ENCODE results near the gene MSI2. TPM values are rescaled to one million over a fixed set of nuclear protein-coding genes. Genes with fewer than 3 reads are reported as not detected.

MSI2 gene
- total RNA-seq, 2 donors from 2014 or later = 30.1 to 41.1 TPM

DNA sequence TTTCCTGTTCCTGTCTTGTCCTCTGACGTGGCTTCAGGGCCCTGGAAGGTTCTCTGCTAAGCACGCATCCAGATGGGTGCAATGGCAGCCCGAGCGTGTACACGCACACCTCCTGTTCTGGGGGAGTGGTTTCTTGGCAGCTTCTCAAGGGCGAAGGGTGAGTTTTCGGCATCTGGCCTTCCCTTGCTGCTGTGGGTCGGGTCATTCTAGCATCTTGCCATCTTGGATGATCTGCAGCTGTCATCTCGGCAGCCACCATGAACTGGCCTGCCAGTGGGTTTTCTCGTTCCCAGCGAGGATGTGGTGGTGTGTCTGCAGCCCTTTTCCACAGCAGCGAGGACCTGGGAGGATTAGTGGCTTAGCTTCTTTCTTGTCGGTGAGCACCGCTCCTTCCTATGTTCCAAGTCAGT lies 10.6 kb downstream of the MSI2 start:
- TF ChIP-seq, protein P1, sequence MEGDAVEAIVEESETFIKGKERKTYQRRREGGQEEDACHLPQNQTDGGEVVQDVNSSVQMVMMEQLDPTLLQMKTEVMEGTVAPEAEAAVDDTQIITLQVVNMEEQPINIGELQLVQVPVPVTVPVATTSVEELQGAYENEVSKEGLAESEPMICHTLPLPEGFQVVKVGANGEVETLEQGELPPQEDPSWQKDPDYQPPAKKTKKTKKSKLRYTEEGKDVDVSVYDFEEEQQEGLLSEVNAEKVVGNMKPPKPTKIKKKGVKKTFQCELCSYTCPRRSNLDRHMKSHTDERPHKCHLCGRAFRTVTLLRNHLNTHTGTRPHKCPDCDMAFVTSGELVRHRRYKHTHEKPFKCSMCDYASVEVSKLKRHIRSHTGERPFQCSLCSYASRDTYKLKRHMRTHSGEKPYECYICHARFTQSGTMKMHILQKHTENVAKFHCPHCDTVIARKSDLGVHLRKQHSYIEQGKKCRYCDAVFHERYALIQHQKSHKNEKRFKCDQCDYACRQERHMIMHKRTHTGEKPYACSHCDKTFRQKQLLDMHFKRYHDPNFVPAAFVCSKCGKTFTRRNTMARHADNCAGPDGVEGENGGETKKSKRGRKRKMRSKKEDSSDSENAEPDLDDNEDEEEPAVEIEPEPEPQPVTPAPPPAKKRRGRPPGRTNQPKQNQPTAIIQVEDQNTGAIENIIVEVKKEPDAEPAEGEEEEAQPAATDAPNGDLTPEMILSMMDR (IDR thresholded peaks at IDR 0.05) = no peak
- no peak for DNase-seq (ENCODE audit: low spot score)
- no peak overlapping the region for H3K27ac ChIP-seq

DNA sequence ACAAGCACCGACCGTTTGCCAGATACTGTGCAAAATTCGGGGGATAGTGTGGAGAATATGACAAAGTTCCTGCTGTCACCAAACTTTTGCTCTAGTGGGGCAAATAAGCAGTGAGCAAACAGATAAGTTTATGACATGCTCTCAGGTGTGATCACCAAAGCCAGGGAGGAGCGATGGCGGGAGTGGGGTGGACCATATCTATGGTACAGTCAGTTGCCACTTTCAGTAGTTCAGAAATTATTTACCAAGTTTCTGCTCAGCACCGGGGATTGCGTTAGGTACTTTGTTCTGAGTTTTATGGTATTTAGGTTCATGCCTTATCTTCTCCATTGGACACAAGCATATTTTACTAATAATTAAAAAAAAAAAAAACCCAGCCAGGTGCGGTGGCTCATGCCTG lies 11.9 kb downstream of the MSI2 start:
- Histone ChIP-seq H3K9me3 (no peaks in the 10 kb centered on the region), H3K4me3 (no peak overlapping the region), H3K27me3 (no peaks in the 10 kb centered on the region), H3K36me3 (peaks cover 31% of the 10 kb centered on the region), H3K4me1 (peaks cover 0 to 12% of the 10 kb centered on the region in 2 donors), H3K27ac (no peak overlapping the region)
- TF ChIP-seq, protein P1 (IDR thresholded peaks at IDR 0.05) = no peak
- DNase-seq (ENCODE audit: low spot score) = no peak

More for the DNA sequence above, 10.6 kb downstream of the MSI2 start:
- no peaks in the 10 kb centered on the region for H3K27me3 ChIP-seq
- no peak overlapping the region for H3K4me3 ChIP-seq
- peaks cover 0 to 12% of the 10 kb centered on the region in 2 donors for H3K4me1 ChIP-seq
- peaks cover 34% of the 10 kb centered on the region for H3K36me3 ChIP-seq
- H3K9me3 ChIP-seq = no peaks in the 10 kb centered on the region

DNA sequence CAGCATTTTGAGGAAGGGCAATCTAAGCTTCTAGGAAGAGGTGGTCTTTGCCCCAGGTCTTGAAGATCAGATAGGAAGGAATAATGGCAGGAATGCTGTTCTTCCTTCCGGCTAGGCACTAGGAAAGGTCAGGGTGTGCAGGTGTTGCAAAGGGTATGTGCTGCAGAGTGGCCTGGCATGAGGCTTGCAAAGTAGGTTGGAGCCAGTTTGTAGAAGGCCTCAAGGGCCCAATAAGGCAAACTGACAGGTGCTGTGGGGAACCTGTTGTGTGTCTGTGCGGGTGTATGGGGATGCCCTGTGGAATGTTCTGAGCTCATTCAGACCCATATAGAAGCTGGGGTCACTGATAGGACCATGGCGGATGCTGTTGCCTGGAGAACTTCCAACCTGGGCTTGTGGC lies 12.7 kb downstream of the MSI2 start:
- H3K36me3 ChIP-seq = peaks cover 26% of the 10 kb centered on the region
- no peak overlapping the region for H3K4me3 ChIP-seq
- H3K27me3 ChIP-seq = no peaks in the 10 kb centered on the region
- peaks cover 0 to 12% of the 10 kb centered on the region in 2 donors for H3K4me1 ChIP-seq
- H3K27ac ChIP-seq = no peak overlapping the region
- no peaks in the 10 kb centered on the region for H3K9me3 ChIP-seq
- no peak for DNase-seq (ENCODE audit: low spot score)
- TF ChIP-seq, protein P1 (IDR thresholded peaks at IDR 0.05) = no peak

DNA sequence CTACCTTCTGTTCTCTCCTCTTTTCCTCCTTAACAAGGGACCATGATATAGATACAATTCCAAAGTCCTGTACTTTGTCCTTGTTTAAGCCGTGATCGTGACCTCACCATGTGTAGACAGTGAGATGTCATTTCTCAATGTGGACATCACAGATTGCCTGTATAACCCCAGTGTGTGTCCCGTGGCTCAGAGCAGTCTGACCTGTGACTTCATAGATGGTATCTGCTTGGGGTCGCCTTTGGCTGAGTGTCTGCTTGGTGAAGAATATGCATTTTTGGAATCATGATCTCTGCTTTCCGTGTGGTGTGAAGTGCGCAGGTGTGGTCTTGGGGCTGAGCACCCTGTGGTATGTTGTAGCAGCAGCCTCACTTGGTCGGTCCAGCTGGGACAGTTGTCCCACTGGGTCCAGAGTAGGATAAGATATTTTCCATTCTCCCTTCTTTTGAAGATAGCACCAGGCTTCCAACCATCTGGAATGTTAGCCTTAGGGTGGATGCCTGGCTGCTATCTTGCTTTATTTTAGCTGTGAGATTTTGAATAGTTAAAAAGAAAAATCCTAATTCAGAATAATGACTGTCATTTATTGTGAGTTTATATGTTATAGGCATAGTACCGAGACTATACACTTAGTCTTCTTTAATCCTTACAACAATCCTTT lies 13.4 kb downstream of the MSI2 start:
- H3K36me3 ChIP-seq = peaks cover 33% of the 10 kb centered on the region
- H3K4me1 ChIP-seq = peaks cover 0 to 12% of the 10 kb centered on the region in 2 donors
- H3K4me3 ChIP-seq = no peak overlapping the region
- no peaks in the 10 kb centered on the region for H3K9me3 ChIP-seq
- no peak overlapping the region for H3K27ac ChIP-seq
- H3K27me3 ChIP-seq = no peaks in the 10 kb centered on the region
- DNase-seq (ENCODE audit: low spot score) = no peak
- TF ChIP-seq, protein P1 (IDR thresholded peaks at IDR 0.05) = no peak

DNA sequence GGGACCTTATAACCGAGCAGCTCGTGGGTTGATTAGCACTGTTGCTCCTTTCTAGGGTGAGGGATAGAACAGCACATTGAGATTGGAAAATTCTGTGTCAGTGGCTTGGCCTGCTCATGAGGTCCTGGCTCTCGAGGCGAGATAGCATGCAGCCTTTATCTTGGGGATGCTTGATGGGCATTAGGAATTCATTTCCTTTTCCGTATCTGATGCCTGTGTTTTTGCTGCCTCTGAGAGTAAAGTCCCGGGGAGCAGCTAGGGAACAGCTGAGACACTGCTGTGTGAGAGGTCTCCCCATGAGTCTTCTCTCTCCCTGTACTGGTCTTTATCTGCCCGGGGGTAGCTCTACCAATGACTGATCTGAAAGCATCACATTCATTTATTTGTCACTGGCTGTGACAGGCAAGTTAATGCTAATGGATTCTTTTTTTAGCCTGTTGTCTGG lies 14.5 kb downstream of the MSI2 start:
- H3K36me3 ChIP-seq = peaks cover 37% of the 10 kb centered on the region
- TF ChIP-seq, protein P1 (IDR thresholded peaks at IDR 0.05) = no peak
- H3K9me3 ChIP-seq = no peaks in the 10 kb centered on the region
- H3K4me1 ChIP-seq = peaks cover 0 to 12% of the 10 kb centered on the region in 2 donors
- DNase-seq (ENCODE audit: low spot score) = no peak
- H3K27me3 ChIP-seq = no peaks in the 10 kb centered on the region
- H3K4me3 ChIP-seq = no peak overlapping the region
- no peak overlapping the region for H3K27ac ChIP-seq

DNA sequence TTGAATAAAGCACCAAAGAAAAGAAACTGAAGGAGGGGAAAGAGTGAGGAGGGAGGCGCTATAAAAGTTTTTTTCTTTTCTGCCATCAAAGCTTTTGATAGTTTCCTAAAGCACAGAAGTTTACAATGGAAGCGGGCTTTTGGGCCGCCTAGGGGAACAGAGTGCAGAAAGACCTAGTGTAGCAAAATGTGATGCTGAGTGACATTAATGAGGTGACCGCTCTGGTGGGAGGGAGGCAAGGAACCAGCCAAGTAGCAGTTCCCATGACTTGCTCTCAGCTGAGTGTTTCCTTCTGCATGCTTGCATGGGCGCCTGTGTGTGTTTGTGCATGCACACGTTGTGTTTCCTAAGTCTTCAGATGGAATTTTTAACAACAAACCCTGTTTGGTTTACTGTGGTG lies 15.5 kb downstream of the MSI2 start:
- H3K27me3 ChIP-seq = no peaks in the 10 kb centered on the region
- H3K4me3 ChIP-seq = no peak overlapping the region
- no peak overlapping the region for H3K27ac ChIP-seq
- DNase-seq (ENCODE audit: low spot score) = no peak
- no peaks in the 10 kb centered on the region for H3K9me3 ChIP-seq
- H3K4me1 ChIP-seq = peaks cover 0 to 12% of the 10 kb centered on the region in 2 donors
- peaks cover 34% of the 10 kb centered on the region for H3K36me3 ChIP-seq
- TF ChIP-seq, protein P1 (IDR thresholded peaks at IDR 0.05) = no peak

Measured in right atrium auricular region (tissue), 2 donors.